Prostate gland (tissue), 2 donors: ENCODE data around the gene C2orf72. TPM values are rescaled to one million over a fixed set of nuclear protein-coding genes. Genes with fewer than 3 reads are reported as not detected.

Experiments used
- DNase-seq: peaks from one replicate; pipeline ENCODE4 v3.0.0-alpha.2; 2019; ENCODE audit warnings: low spot score
- H3K27ac ChIP-seq, 2 donors: fragments of 200-600 bp; sonication (generic); 2 replicates each; pipeline ENCODE4 v1.5.1; 2017 to 2019
- H3K27me3 ChIP-seq: fragments of 200-600 bp; sonication (generic); replicated peaks from 2 replicates; pipeline ENCODE4 v1.5.1; 2019; ENCODE audit not compliant: insufficient read depth
- H3K36me3 ChIP-seq, 2 donors: fragments of 200-600 bp; sonication (generic); 1 replicate in 1 of 2; 2 replicates in 1 of 2; pipeline versions ENCODE4 v1.5.1 to v1.8.1; 2017 to 2019
- H3K4me1 ChIP-seq: fragments of 200-600 bp; sonication (generic); replicated peaks from 2 replicates; pipeline ENCODE4 v1.5.1; 2019
- H3K4me3 ChIP-seq, 2 donors: fragments of 200-600 bp; sonication (generic); 2 replicates each; pipeline ENCODE4 v1.5.1; 2017 to 2019
- H3K9me3 ChIP-seq: fragments of 200-600 bp; sonication (generic); 2 replicates; pipeline ENCODE4 v1.5.1; 2017
- POLR2A ChIP-seq: fragments of 450-650 bp; IDR thresholded peaks from one replicate; pipeline ENCODE4 v1.6.1; 2016; ENCODE audit warnings: antibody characterized with exemption, mild to moderate bottlenecking
- POLR2AphosphoS5 ChIP-seq: sonication (generic); formaldehyde crosslinking; IDR thresholded peaks from one replicate; pipeline ENCODE4 v1.6.1; 2017; ENCODE audit warnings: antibody characterized with exemption
- WGBS: methylation state at CpG from one replicate; pipeline ENCODE4 v1.1.5; 2018; 5-methylcytosine and 5-hydroxymethylcytosine counted together
- intact Hi-C: fragments of 100-400 bp; cut with DNase I; formaldehyde crosslinking; loops from one replicate; pipeline ENCODE4 v1.14.2; 2022
- total RNA-seq, 2 donors: library from RNA; depleted of rRNA; stranded (reverse); fragments of >200 nt; gene quantifications; one replicate each; pipeline ENCODE4 v1.1.0, GENCODE V29; 2016
- TF ChIP-seq, protein P1 (sequence below), 4 experiments: fragments of 200-600 bp in 2 of 4; fragments of 450-650 bp in 2 of 4; sonication (generic) in 2 of 4; IDR thresholded peaks; 1 replicate in 3 of 4; 2 replicates in 1 of 4; pipeline ENCODE4 v1.5.1; 2016 to 2019; ENCODE audit warnings: antibody characterized with exemption in 4 of 4, mild to moderate bottlenecking in 2 of 4, moderate library complexity in 2 of 4

C2orf72 gene
- total RNA-seq, 2 donors from 2014 or later: 7.2 to 13.0 TPM

- H3K36me3 ChIP-seq: no peaks in the 10 kb centered on the region
- H3K9me3 ChIP-seq: no peaks in the 10 kb centered on the region
- H3K27me3 ChIP-seq: no peaks in the 10 kb centered on the region
- TF ChIP-seq POLR2AphosphoS5: no peak
- TF ChIP-seq, protein P1, sequence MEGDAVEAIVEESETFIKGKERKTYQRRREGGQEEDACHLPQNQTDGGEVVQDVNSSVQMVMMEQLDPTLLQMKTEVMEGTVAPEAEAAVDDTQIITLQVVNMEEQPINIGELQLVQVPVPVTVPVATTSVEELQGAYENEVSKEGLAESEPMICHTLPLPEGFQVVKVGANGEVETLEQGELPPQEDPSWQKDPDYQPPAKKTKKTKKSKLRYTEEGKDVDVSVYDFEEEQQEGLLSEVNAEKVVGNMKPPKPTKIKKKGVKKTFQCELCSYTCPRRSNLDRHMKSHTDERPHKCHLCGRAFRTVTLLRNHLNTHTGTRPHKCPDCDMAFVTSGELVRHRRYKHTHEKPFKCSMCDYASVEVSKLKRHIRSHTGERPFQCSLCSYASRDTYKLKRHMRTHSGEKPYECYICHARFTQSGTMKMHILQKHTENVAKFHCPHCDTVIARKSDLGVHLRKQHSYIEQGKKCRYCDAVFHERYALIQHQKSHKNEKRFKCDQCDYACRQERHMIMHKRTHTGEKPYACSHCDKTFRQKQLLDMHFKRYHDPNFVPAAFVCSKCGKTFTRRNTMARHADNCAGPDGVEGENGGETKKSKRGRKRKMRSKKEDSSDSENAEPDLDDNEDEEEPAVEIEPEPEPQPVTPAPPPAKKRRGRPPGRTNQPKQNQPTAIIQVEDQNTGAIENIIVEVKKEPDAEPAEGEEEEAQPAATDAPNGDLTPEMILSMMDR (IDR thresholded peaks at IDR 0.05): no peak
- no peaks in the 10 kb centered on the region for H3K4me1 ChIP-seq
- H3K4me3 ChIP-seq: no peak overlapping the region
- no peak for DNase-seq
- no peak overlapping the region for H3K27ac ChIP-seq
- intact Hi-C loops: no loop called here
- 42% methylated on average over 2 of the region's 2 CpGs for WGBS
Measured at GRCh38 chr2:231011526-231011925, 25.8 kb upstream of the C2orf72 start.

DNA sequence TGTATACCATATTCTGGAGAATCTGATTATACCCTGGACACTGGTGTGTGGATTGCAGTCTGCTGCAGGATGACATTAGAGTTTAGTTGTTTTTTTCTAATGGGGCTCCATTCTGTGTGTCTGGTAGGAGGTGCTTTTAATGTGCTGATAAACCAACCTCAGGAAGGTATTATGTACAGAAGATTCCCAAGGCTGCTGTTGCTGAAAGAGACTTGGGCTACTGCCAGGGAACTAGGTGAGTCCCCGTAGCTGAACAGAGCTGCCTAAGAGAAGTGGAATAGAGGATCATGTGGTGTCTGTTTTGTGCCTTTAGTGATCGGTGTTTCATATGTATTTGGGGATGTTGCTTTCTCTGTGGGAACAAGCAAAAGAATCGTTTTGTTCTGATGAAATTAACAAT lies 24.9 kb upstream of the C2orf72 start:
- TF ChIP-seq POLR2AphosphoS5 (no peak), POLR2A (no peak)
- TF ChIP-seq, protein P1 (IDR thresholded peaks at IDR 0.05): no peak
- intact Hi-C loops: no loop called here
- no peaks in the 10 kb centered on the region for H3K4me1 ChIP-seq
- WGBS: 40% methylated on average over 3 of the region's 3 CpGs
- peak; percentile 44 for DNase-seq
- no peak overlapping the region for H3K27ac ChIP-seq
- H3K9me3 ChIP-seq: no peaks in the 10 kb centered on the region
- H3K4me3 ChIP-seq: no peak overlapping the region
- H3K36me3 ChIP-seq: no peaks in the 10 kb centered on the region
- no peaks in the 10 kb centered on the region for H3K27me3 ChIP-seq

GRCh38 chr2:231013820-231014219 lies 23.5 kb upstream of the C2orf72 start:
- Histone ChIP-seq H3K4me1 (no peaks in the 10 kb centered on the region), H3K27ac (no peak overlapping the region), H3K9me3 (no peaks in the 10 kb centered on the region), H3K27me3 (no peaks in the 10 kb centered on the region), H3K36me3 (no peaks in the 10 kb centered on the region), H3K4me3 (no peak overlapping the region)
- intact Hi-C loops: no loop called here
- TF ChIP-seq, protein P1 (IDR thresholded peaks at IDR 0.05): no peak
- TF ChIP-seq POLR2AphosphoS5 (no peak), POLR2A (no peak)
- no peak for DNase-seq
- WGBS: 20% methylated on average over 3 of the region's 3 CpGs

DNA sequence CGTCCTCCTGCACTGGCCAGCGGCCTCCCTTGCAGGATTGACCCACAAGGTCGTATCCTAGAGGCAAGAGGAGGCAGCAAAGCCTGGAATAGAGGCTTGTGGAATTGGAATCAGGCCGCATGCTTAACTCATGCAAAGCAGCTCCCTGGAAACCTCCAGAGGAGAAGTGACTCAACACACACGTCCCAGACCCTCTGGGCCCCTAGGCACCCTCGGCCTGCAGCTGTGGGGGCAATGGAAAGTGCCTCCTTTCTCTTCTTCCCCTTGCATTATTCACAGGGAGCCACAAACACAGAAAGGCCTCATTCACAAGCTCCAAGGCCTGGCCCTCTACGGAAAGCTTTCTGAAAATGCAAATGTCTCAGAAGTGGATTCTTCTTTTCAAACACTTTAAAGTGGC lies 21.8 kb upstream of the C2orf72 start:
- DNase-seq: no peak
- TF ChIP-seq, protein P1 (IDR thresholded peaks at IDR 0.05): no peak
- TF ChIP-seq POLR2AphosphoS5 (no peak), POLR2A (no peak)
- WGBS: 78% methylated on average over 7 of the region's 7 CpGs
- no peaks in the 10 kb centered on the region for H3K27me3 ChIP-seq
- intact Hi-C loops: no loop called here
- H3K36me3 ChIP-seq: no peaks in the 10 kb centered on the region
- H3K27ac ChIP-seq: no peak overlapping the region
- H3K9me3 ChIP-seq: no peaks in the 10 kb centered on the region
- no peaks in the 10 kb centered on the region for H3K4me1 ChIP-seq
- H3K4me3 ChIP-seq: no peak overlapping the region

GRCh38 chr2:231015926-231016325 lies 21.4 kb upstream of the C2orf72 start:
- Histone ChIP-seq H3K4me3 (no peak overlapping the region), H3K27ac (no peak overlapping the region), H3K4me1 (no peaks in the 10 kb centered on the region), H3K36me3 (no peaks in the 10 kb centered on the region), H3K27me3 (no peaks in the 10 kb centered on the region), H3K9me3 (no peaks in the 10 kb centered on the region)
- intact Hi-C loops: no loop called here
- no peak for DNase-seq
- TF ChIP-seq POLR2A (no peak), POLR2AphosphoS5 (no peak)
- TF ChIP-seq, protein P1 (IDR thresholded peaks at IDR 0.05): no peak
- WGBS: 89% methylated on average over 3 of the region's 3 CpGs
